Prostate gland (tissue), 2 donors: ENCODE data around the gene MRPL51.

Source experiments
- CTCF ChIP-seq, 4 experiments: fragments of 200-600 bp in 2 of 4; fragments of 450-650 bp in 2 of 4; sonication (generic) in 2 of 4; IDR thresholded peaks; 1 replicate in 3 of 4; 2 replicates in 1 of 4; pipeline ENCODE4 v1.5.1; 2016 to 2019; ENCODE audit warnings: antibody characterized with exemption in 4 of 4, mild to moderate bottlenecking in 2 of 4, moderate library complexity in 2 of 4
- POLR2A ChIP-seq: fragments of 450-650 bp; IDR thresholded peaks from one replicate; pipeline ENCODE4 v1.6.1; 2016; ENCODE audit warnings: antibody characterized with exemption, mild to moderate bottlenecking

GRCh38 chr12:6539314-6539682, 46.2 kb upstream of the MRPL51 start:
- TF ChIP-seq POLR2A (no peak), CTCF (IDR thresholded peaks at IDR 0.05) (no peak)
